Activated CD4-positive, alpha-beta T cell treated with anti-CD3 and anti-CD28 coated beads, Interleukin-2, Interleukin-6, amounts not matched to agents 100 ng/mL and 50 ng/mL, durations not matched to agents 16 hours and 8 hours (primary cell): ENCODE results near the gene ZC3H12A.

ENCODE experiments used
- DNase-seq: peaks from one replicate; pipeline ENCODE4 v3.0.0-alpha.2; 2020

Gene ZC3H12A

DNA sequence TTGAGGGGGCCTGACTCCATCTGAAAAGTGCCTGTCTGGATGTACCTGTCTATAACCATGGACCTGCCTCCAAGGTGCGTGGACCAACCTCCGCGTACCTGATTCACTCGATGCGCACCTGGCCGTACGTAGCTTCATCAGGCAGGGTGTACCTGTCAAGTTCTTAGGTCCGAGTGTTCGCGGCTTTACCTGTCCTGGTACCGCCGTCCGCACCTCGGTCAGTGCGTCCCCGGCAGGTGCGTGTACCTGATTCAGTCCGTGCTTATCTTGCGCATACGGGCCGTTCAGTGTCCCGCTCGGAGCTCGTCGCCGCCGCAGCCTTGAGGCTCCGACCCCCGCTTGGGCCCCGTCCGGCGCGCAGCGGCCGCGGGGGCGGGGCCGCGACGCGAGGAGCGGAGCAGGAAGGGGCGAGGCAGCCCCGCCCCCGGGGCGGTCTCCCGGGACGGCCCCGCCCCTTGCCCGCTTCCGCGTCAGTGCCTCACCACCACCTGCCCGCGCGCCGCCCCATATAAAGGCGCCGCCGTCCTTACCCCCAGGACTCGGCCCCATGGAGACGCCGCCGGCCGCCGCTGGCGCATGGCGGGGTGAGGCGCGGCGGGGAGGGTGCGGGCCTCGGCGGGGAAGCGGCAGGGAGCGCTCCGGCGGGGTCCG lies at the start of gene ZC3H12A:
TSS of gene ZC3H12A (plus strand) at position 535 of the 651 bp plus-strand sequence. CDS start 917 bp downstream, outside the sequence.
- peak; percentile 96 for DNase-seq

DNA sequence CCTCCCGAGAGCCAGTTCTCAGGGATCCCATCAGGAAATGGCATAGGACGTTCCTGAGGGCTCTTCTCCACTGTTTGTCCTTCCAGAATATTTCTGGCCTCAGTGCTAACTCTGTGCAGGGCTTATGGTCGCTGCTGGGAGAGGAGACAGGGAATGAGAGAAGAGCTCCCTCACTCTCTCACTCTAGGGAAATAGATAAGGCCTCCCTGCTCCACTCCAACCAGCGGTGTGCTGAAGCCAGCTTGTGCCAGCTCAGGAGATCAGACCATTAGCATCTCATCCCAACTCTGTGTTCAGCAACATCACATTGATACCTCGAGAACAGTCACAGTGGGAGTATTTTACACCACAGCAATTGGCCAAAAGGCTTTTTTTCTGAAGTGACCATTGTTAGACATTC lies 49.2 kb upstream of the ZC3H12A start:
- DNase-seq = no peak

DNA sequence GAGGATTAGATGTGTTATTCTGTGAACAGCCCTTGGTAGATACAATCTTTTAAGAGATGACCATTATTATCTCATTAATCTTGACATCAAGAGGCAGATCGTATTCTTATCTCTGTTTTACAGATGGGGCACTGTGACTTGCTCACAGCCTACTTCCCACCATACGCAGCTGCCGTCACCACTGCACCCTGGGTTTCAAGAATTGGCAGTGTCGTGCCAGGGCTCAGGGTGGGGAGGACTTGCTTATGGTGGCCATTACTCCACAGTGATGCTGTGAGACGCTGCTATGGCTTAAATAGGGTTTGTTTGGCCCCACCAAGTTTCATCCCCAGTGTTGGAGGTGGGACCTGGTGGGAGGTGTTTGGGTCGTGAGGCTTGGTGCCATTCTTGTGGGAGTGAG lies 45.4 kb upstream of the ZC3H12A start:
- no peak for DNase-seq

DNA sequence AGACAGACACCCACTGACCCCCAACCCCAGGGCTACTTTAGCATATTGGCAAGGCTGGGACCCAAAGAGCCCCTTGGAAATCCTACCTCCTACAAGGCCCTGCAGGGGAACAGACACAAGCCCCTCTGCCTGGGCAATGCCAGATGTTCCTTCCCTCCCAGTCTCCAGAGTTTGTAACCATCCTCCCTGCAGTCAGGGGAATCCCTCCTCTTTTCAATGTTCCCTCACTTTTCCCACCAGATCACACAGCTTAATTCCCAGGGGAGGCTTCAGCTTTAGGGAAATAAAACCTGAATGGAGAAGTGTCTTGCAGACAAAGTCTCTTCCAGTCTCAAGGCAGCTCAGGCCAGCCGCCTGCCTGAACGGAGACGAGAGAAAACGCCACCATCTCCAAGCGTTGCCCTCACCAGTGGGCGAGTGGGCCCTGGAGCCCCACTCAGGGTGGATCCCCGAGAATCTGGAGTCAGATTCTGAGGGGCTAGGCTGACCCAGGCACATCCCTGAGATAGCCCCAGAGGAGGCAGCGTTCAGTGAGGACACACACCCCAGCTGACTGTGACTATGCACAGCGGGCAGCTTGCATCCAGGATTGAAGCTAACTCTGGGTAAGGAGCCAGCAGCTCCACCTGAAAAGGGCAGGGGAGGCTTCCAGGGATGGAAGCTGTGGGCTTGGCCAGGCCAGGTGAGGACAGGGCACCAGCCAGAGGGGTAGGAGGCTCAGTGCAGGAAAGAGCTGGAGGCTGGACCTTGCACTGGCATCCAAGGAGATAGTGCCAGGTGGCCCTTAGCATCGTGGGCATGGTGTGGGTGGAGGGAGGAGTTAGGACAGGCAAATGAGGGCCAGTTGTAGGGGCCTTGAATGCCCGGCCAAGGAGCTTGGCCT lies 44.0 kb upstream of the ZC3H12A start:
- no peak for DNase-seq

DNA sequence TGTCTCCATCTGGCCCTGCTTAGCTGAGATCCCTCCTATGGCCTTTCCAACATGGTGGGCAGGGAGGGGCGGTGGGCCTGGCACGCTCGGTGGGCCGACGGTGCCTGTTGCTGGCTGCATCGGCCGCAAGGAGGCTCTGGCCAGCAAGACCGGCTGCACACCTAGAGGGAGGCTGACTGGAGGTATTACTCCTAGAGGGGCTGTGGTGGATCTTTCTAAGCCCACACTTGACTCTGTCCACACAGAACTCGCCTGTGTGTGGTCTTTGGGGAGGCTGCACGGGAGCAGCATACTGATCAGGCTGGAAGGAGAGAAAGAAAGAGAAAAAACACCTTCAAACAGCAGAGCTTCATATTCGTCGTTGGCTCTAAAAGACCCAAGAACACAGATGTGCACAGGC lies 41.7 kb upstream of the ZC3H12A start:
- DNase-seq = no peak

DNA sequence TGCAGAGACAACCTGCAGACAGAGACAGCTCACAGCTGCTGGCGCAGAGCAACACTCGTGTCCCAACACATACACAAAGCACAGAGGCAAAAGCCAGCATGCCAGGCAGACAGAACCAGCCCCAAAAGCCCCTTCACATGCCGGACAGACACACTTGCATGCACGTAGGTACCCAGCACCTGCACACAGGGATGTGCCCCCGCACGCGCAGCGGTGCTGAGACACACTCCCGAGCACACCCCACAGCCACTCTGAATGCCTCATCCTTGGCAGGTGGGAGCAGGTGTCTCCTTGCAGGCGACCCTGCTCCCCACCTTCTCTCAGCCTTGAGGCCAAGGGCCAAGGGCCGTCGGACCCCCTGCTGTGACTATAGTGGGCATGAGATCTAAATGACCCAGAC lies 41.2 kb upstream of the ZC3H12A start:
- no peak for DNase-seq

DNA sequence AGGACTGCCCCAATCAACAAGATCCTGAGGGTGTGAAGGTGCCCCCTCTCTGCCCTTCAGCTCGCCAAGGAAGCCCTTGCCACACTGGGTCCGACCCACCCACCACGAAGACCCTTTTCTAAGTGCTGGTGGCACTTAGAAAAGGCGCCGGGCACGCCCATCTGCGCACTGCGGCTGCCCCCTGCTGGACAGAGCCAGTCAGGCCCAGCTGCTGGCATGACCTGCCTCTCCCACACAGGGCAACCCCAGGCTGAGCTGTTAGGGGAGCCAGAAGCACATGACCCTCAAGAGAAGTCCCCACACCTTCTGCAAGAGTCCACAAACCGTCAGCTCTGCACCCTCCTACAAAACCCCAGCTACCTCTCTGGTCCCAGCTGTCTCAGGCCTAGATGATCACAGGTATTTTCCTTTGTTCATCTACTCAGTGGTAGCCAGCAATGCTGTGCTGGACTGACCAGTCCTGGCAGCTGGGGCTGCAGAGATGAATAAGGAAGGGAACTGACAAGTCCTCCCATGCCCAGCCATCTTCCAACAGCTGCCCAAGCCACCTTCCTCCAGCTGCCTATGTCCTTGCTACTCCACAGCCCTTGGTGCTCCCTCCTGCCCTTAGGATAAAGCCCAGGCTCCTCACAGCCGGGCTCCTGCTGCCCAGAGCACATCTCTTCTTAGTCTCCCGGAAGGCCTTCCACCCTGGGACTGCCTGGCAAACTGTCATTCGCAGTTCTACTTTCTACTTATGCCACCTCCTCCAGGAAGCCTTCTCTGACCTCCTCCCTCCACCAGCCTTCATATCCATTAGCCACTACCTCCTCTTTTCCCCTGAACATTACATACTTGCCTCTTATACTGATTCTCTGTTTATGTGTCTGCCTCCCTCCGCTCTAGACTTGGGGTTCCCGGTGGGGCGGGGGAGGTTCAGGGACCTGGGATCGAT lies 39.8 kb upstream of the ZC3H12A start:
- peak; percentile 79 for DNase-seq

DNA sequence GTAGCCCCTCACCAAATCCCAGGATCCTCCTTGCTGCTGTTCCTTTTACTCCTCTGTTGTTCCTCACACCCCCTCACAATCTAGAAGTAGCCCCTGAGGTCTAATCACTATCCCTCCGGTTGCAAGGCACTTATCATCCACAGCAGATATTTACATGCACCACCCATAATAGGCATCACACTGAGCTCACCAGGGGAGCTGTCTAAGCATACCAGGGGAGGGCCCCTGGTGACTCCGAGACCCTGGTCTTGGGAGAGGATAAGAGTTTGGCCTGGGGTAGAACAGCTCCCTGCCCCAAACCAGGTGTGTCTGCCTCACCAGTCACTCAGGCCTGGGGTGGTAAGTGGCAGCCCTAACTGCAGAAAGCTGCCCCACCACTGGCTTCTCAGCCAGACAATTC lies 37.3 kb upstream of the ZC3H12A start:
- DNase-seq = no peak

DNA sequence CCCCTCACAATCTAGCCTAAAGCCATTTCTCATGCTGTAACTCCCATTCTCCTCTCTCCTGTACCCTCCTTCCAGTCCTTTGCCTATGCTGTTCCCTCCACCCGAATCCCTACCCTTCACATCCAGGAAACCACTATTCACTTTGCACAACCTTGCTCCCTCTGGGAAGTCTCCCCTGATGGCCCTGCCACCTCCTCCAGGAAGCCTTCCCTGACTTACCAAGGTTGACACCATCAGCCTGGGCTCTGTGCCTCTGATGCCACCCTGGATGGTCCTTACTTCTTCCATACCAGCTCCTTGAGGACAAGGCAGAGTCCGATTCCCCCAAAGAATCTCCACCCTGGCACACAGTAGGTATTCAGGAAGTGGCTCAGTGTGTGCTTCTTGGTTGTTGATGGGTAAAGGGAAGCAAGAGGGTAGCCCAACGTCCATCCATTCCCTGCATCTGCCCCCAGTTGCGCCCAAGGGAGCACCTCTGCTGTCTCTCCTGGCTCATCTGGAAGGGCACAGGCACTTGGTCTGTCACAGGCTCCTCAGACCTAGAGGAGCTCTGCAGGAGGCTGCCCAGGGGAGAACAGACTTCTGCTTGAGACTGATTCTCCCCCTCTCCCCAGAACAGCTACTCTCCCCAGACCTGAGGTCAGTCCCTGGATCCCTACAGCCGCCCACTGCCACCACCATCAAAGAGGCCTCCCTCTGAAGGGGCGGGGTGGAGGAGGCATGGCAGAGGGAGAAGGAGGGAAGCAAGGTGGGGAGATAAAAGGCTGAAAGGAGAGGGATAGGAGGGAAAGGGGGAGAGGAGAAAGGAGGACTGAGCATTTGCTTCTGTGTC lies 36.1 kb upstream of the ZC3H12A start:
- DNase-seq = no peak

DNA sequence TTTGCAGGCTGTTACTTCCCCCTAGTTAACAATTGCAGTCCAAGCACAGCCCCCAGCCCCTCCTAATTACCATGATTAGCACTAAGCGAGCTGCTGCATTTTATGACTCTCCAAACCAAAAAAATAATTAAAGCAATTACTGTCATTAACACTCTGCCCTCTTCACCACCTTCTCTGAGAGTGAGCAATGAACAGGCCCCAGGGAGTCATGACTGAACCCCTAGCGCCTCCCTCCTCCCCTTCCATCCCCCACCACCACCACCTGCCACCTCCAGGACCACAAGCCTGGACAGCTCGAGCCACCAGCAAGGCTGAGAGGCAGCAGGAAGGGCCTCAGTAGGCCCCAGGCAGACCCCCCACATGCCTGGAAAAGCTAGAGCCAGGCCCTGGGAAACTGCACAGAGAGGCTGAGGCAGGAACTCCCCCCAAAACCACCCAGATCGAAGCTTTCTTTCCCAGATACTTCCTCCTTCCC lies 35.5 kb upstream of the ZC3H12A start:
- no peak for DNase-seq

DNA sequence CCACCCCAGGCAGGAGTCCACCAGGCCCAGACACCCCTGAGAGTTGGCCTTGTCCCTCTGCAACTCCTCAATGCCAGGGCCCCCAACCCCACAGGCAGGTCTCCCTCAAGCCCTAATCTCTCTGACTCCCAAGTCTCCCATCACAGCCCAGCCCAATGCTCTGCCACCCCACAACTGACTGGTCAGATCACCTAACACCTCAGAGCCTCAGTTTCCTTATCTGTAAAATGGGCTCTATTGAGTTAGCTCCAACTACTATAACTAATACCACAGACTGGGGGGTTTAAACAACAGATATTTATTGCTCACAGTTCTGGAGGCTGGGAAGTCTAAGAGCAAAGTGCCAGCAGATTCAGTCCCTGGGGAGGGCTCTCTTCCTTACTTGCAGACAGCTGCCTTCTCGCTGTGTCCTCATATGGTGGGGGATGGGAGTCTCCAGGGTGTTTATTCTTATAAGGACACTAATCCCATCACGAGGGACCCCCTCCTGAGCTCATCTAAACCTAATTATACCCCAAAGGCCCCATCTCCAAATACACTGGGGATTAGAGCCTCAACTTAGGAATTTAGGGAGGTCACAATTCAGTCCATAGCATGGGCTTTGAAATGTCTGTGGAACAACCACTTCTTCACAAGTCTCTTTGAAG lies 34.9 kb upstream of the ZC3H12A start:
- DNase-seq = no peak

DNA sequence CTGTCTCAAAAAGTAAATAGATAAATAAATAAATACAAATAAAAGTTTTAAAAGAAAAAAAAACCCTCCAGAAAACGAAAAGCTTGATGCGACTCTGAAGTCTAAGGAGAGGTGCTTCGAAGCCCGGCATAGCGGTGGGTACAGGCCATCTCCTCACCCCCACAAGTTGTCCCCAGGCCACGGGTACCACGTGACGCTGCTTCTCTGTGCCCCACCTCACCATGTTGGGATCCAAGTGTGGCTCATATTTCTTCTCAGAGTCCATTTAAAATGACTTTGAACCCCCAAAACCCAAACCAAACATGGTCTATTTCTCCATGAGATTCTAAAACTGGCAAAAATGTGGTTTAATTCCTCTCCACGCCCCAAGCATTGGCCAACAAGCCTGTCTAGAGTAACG lies 32.9 kb upstream of the ZC3H12A start:
- no peak for DNase-seq

DNA sequence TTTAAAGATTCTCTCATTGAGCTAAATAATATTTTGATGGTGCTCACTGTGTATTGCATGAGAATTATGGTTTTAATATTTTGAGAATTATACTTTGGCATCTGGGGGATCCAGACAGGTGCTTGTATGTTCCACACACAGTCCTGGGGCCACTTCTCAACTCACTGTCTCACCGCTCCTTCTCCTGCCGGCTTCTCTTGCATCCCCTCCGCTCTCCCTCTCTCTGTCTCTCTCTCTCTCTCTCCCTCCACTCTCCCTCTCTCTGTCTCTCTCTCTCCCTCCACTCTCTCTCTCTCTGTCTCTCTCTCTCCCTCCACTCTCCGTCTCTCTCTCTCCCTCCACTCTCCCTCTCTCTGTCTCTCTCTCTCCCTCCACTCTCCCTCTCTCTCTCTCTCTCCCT lies 32.2 kb upstream of the ZC3H12A start:
- no peak for DNase-seq

DNA sequence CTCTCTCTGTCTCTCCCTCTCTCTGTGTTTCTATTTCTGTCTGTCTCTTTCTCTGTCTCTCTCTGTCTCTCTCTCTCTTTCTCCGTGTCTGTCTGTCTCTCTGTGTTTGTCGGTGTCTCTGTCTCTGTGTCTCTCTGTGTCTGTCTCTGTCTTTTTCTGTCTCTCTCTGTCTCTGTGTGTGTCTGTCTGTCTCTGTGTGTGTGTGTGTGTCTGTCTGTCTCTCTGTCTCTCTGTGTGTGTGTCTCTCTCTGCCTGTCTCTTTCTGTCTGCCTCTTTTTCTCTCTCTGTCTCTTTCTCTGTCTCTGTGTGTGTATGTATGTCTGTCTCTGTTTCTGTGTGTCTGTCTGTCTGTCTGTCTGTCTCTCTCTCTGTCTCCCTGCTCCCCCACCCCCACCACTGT lies 31.7 kb upstream of the ZC3H12A start:
- no peak for DNase-seq

DNA sequence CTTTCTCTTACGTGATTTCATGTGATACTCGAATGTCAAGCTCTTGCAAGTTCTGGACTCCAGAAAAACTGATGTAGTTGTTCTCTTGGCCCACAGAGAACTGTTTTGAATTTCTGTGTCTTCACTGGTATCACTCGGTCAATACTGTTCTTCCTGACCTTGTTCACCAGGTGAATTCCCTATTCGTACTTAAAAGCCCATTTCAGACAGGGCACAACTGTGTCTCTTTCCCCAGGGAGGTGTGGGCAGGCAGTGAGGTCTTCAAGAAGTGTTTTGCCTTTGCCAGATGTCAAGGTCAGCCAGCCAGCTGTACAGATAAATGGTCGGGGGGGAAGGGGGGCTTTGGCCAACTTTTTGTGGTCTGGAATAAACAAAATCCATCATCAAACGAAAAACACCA lies 27.5 kb upstream of the ZC3H12A start:
- no peak for DNase-seq

DNA sequence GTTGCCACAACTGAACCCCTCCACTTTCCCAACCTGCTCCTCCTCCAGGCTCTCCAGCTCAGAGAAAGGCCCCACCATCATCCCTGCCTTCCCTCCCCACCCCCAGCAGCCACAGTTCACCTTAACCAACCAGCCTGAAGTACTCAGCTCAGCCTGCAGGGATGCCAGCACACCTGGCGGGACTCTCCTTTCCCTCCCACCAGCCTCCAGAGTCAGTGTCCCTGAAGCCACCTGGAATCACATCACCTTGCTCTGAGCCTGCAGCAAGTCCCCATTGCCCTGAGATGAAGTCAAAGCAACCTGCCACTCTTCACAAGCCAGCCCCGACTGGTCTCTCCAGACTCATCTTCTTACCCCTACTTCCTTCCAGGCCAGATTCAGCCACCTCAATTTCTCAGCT lies 26.2 kb upstream of the ZC3H12A start:
- no peak for DNase-seq

DNA sequence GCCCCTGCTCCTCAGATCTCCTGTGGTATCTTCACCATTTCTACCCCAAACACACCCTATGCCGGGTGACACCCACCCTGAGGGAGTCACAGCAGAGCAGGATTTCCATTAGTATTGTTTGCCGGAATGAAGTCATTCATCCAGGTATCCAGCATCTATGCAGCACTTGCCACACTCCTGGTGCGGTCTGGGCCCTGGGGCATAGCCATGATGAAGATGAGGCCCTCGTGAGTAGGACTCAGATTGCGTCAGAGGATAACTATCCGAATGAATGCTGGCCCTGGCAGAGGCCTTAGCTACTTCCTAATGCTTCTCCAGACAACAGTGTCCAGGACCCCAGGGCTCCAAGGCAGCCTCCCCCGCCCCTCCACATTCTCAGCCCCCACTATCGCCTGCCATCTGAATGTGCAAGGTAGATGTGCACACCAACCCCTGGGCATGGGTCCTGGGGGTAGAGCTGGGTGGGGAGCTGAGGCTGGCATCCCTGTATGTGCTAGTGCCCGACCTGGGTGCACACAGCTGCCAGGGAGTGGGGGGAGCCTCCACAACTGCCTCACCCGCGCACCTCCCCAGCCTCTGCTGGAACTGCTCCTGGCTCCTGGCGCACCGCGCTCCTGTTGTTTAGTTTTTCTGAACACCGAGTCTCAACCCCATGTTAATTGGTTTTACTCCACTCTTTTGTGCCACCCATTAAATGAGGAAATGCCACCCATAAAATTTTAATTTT lies 25.5 kb upstream of the ZC3H12A start:
- no peak for DNase-seq

DNA sequence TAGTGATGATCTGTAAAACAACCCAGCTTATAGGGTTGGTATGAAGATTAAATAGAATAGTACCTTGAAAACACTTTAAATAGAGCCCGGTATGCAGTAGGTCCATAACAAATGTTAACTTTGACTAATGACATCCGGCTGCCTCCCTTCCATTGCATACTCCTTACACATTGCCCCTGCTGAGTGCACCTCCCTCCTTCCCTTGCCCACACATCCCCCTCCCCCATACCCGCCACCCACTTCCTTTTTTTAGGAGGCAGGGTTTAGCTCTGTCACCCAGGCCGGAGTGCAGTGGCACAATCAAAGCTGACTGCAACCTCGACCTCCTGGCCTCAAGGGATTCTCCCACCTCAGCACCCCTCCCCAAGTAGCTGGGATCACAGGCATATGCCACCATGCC lies 24.4 kb upstream of the ZC3H12A start:
- peak; percentile 37 for DNase-seq

DNA sequence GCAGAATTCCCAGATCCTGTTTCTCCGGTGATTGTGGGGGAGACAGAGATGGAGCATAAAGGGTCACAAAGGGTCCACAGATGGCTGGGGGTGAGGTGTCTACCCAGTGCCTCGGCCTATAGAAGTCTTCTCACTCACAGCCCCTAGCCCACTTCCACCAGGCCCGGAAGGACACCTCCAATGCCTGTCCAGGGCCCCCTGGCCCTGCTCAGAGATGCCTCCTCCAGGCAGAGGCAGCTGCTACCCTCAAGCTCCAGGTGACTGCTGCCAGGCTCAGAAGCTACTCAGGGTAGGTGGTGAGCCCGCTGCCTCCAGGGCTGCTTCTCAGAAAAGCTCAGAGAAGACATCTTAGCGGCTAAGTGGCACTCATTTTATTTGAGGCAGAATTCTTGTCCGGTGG lies 22.0 kb upstream of the ZC3H12A start:
- DNase-seq = no peak

DNA sequence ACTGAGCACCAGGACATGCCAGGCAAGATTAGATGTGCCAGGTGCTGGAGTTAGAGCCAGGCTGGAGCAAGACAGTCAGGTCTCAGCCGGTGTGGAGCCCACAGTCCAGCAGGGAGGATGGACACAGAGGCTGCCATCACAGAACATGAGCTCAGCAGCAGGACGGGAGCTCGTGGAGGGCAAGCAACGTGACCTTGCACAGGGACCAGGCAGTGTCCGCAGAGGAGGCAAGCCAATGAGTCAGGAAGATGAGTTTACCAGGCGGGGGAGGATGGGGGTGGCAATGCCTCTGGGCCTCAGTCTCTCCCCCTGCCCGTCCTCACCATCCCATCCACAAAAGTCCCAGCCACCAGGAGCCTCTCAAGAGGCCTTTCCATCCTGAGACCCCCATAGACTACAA lies 20.7 kb upstream of the ZC3H12A start:
- no peak for DNase-seq

DNA sequence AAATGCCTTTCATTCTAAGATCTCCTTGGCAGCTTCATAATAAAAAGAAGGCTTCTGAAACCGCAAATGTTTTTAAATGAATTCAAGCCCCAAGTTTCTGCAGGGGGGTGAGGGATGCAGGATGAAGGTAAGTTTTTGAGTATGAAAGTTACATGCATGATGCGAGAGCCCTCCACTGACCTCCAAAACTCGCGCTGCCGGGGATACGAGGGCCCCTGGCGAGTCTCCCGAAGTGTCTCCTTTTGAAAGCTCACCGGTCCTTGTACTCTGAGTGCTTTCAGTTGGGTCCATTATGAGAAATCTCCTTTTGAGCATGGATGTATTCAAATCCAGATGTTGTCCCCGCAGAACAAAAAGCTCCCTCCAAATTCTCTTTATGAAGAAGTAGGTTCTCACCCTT lies 18.9 kb upstream of the ZC3H12A start:
- DNase-seq = no peak
